ENCODE measurements around the gene PVR.
"Not testable (repeated sequence)": the region's sequence is repeated elsewhere in the genome, so short reads cannot be mapped to it uniquely, and the experiment has no call there.

The PVR gene

GRCh38 chr19:44643605-44644401 lies at the start of gene PVR:
Gene PVR (plus strand): TSS chr19:44643910. CDS start chr19:44644097, 187 bp downstream.
- peak; percentile 63 for DNase-seq

GRCh38 chr19:44596428-44597130 lies 47.1 kb upstream of the PVR start:
- DNase-seq = no peak

- no peak for DNase-seq
Measured at GRCh38 chr19:44597131-44597491, 46.6 kb upstream of the PVR start.

GRCh38 chr19:44598355-44598754 lies 45.4 kb upstream of the PVR start:
- no peak for DNase-seq

- DNase-seq = no peak
Measured at GRCh38 chr19:44598880-44599279, 44.8 kb upstream of the PVR start.

GRCh38 chr19:44600466-44600865 lies 43.2 kb upstream of the PVR start:
- DNase-seq = no peak

- DNase-seq = no peak
Measured at GRCh38 chr19:44602081-44602480, 41.6 kb upstream of the PVR start.

GRCh38 chr19:44603201-44603945 lies 40.3 kb upstream of the PVR start:
- no peak for DNase-seq

- no peak for DNase-seq
Measured at GRCh38 chr19:44604241-44604640, 39.5 kb upstream of the PVR start.

- no peak for DNase-seq
Measured at GRCh38 chr19:44605547-44605946, 38.2 kb upstream of the PVR start.

GRCh38 chr19:44607049-44607448 lies 36.7 kb upstream of the PVR start:
- no peak for DNase-seq

- no peak for DNase-seq
Measured at GRCh38 chr19:44607917-44608316, 35.8 kb upstream of the PVR start.

- no peak for DNase-seq
Measured at GRCh38 chr19:44608391-44608821, 35.3 kb upstream of the PVR start.

- DNase-seq = no peak
Measured at GRCh38 chr19:44609219-44609618, 34.5 kb upstream of the PVR start.

GRCh38 chr19:44610497-44610896 lies 33.2 kb upstream of the PVR start:
- not testable (repeated sequence) for DNase-seq

GRCh38 chr19:44611812-44612295 lies 31.9 kb upstream of the PVR start:
- no peak for DNase-seq

- DNase-seq = no peak
Measured at GRCh38 chr19:44613295-44614178, 30.2 kb upstream of the PVR start, which contains the start of gene IGSF23. Gene IGSF23 (plus strand): TSS chr19:44613563. CDS start chr19:44613646, 83 bp downstream.

GRCh38 chr19:44614313-44614712 lies 29.4 kb upstream of the PVR start:
- DNase-seq = no peak

GRCh38 chr19:44615863-44616247 lies 27.9 kb upstream of the PVR start:
- no peak for DNase-seq

GRCh38 chr19:44617110-44617880 lies 26.4 kb upstream of the PVR start:
- DNase-seq = no peak

- DNase-seq = no peak
Measured at GRCh38 chr19:44618640-44619357, 24.9 kb upstream of the PVR start.

All from activated CD4-positive, alpha-beta T cell treated with anti-CD3 and anti-CD28 coated beads, Interleukin-2, Interleukin-6, amounts not matched to agents 100 ng/mL and 50 ng/mL, durations not matched to agents 16 hours and 8 hours (primary cell).